Measurements from ENCODE around the gene ZFP30. TPM values are rescaled to one million over a fixed set of nuclear protein-coding genes. Genes with fewer than 3 reads are reported as not detected.

The ZFP30 gene
- total and polyA plus RNA-seq, 2 of the 13 experiments (the other 11 are each of a cell fraction or from before 2014, with no cell fraction given), result 3.4 to 19.2 TPM

DNA sequence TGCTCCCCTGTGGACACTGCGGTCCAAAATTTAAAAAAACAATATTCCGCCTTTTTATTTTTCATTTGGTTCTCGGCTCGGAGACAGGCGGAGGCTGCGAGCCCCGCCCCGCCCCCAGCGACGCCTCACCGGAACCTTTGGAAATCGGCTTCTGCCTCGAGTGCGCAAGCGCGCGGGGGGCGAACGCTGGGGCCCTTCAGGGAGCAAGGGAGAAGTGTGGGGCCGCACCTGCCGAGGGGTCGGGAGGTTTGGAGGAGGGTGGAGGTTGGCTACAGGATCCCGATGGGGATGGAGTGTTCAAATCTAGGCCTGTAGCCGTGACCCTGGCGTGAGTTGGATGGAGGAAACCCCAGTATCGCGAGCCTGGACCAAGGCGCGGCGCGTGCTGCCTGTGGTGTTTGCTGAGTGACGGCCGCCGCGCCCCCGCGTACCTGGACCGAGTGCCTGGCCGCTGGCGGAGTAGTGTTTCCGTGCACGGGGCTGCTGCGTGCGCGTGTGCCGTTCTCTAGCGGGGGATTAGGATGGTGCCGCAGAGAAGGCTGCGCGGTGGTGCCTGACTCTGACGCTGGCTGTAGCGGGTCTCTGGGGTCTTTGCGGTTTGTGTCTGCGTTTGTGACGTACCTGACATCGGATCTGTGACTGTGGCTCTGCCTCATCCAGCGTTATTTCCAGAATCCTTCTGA, 565 bp upstream of the ZFP30 start (continued):
- TF ChIP-seq, protein P1, sequence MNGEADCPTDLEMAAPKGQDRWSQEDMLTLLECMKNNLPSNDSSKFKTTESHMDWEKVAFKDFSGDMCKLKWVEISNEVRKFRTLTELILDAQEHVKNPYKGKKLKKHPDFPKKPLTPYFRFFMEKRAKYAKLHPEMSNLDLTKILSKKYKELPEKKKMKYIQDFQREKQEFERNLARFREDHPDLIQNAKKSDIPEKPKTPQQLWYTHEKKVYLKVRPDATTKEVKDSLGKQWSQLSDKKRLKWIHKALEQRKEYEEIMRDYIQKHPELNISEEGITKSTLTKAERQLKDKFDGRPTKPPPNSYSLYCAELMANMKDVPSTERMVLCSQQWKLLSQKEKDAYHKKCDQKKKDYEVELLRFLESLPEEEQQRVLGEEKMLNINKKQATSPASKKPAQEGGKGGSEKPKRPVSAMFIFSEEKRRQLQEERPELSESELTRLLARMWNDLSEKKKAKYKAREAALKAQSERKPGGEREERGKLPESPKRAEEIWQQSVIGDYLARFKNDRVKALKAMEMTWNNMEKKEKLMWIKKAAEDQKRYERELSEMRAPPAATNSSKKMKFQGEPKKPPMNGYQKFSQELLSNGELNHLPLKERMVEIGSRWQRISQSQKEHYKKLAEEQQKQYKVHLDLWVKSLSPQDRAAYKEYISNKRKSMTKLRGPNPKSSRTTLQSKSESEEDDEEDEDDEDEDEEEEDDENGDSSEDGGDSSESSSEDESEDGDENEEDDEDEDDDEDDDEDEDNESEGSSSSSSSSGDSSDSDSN (CRISPR knock-in tag; IDR thresholded peaks at IDR 0.05), result peak; percentile 40; the same call in 1 of the 2 replicates
- TF ChIP-seq, protein P2, sequence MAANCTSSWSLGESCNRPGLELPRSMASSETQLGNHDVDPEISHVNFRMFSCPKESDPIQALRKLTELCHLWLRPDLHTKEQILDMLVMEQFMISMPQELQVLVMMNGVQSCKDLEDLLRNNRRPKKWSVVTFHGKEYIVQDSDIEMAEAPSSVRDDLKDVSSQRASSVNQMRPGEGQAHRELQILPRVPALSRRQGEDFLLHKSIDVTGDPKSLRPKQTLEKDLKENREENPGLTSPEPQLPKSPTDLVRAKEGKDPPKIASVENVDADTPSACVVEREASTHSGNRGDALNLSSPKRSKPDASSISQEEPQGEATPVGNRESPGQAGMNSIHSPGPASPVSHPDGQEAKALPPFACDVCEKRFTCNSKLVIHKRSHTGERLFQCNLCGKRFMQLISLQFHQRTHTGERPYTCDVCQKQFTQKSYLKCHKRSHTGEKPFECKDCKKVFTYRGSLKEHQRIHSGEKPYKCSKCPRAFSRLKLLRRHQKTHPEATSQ (CRISPR knock-in tag; IDR thresholded peaks at IDR 0.05; ENCODE audit: borderline replicate concordance), result peak; percentile 82; the same call in 1 of the 2 replicates
- TF ChIP-seq, protein P3, sequence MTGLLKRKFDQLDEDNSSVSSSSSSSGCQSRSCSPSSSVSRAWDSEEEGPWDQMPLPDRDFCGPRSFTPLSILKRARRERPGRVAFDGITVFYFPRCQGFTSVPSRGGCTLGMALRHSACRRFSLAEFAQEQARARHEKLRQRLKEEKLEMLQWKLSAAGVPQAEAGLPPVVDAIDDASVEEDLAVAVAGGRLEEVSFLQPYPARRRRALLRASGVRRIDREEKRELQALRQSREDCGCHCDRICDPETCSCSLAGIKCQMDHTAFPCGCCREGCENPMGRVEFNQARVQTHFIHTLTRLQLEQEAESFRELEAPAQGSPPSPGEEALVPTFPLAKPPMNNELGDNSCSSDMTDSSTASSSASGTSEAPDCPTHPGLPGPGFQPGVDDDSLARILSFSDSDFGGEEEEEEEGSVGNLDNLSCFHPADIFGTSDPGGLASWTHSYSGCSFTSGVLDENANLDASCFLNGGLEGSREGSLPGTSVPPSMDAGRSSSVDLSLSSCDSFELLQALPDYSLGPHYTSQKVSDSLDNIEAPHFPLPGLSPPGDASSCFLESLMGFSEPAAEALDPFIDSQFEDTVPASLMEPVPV (CRISPR knock-in tag; IDR thresholded peaks at IDR 0.05), result peak; percentile 48; the same call in 1 of the 2 replicates
- TF ChIP-seq NFIB (CRISPR knock-in tag; IDR thresholded peaks at IDR 0.05; ENCODE audit: borderline replicate concordance) (no peak), SMAD3 (CRISPR knock-in tag; IDR thresholded peaks at IDR 0.05) (no peak; the same call in 1 of the 2 replicates), ZNF556 (CRISPR knock-in tag; IDR thresholded peaks at IDR 0.05; ENCODE audit: borderline replicate concordance) (peak; percentile 82), MBNL3 (CRISPR knock-in tag; conservative IDR thresholded peaks at IDR 0.05) (no peak), ESRRA (CRISPR knock-in tag; IDR thresholded peaks at IDR 0.05; ENCODE audit: low read depth) (no peak; the same call in 1 of the 2 replicates), ZBTB8A (CRISPR knock-in tag; IDR thresholded peaks at IDR 0.05; ENCODE audit: borderline replicate concordance, low read depth) (peak; percentile 47; the same call in 1 of the 2 replicates), ZNF782 (CRISPR knock-in tag; IDR thresholded peaks at IDR 0.05; ENCODE audit: borderline replicate concordance) (peak; percentile 83; the same call in 1 of the 2 replicates)
- TF ChIP-seq, protein P4, sequence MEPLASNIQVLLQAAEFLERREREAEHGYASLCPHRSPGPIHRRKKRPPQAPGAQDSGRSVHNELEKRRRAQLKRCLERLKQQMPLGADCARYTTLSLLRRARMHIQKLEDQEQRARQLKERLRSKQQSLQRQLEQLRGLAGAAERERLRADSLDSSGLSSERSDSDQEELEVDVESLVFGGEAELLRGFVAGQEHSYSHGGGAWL (CRISPR knock-in tag; IDR thresholded peaks at IDR 0.05), result peak; percentile 59; the same call in 1 of the 2 replicates
- TF ChIP-seq, protein P5, sequence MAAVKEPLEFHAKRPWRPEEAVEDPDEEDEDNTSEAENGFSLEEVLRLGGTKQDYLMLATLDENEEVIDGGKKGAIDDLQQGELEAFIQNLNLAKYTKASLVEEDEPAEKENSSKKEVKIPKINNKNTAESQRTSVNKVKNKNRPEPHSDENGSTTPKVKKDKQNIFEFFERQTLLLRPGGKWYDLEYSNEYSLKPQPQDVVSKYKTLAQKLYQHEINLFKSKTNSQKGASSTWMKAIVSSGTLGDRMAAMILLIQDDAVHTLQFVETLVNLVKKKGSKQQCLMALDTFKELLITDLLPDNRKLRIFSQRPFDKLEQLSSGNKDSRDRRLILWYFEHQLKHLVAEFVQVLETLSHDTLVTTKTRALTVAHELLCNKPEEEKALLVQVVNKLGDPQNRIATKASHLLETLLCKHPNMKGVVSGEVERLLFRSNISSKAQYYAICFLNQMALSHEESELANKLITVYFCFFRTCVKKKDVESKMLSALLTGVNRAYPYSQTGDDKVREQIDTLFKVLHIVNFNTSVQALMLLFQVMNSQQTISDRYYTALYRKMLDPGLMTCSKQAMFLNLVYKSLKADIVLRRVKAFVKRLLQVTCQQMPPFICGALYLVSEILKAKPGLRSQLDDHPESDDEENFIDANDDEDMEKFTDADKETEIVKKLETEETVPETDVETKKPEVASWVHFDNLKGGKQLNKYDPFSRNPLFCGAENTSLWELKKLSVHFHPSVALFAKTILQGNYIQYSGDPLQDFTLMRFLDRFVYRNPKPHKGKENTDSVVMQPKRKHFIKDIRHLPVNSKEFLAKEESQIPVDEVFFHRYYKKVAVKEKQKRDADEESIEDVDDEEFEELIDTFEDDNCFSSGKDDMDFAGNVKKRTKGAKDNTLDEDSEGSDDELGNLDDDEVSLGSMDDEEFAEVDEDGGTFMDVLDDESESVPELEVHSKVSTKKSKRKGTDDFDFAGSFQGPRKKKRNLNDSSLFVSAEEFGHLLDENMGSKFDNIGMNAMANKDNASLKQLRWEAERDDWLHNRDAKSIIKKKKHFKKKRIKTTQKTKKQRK (IDR thresholded peaks at IDR 0.05; ENCODE audit: low read length), result no peak
